ENCODE data around the gene RBP2. TPM values are rescaled to one million over a fixed set of nuclear protein-coding genes. Genes with fewer than 3 reads are reported as not detected.
A peak's percentile ranks its signal among the peaks of the same experiment; 100 is the strongest.

Gene RBP2
- total and polyA plus RNA-seq, 2 of the 8 experiments (the other 6 are each of a cell fraction or from before 2014, with no cell fraction given), result not detected

- Histone ChIP-seq H4K20me1 (replicated peaks in 1 of 2; ENCODE audit: control insufficient read depth in 1 of 2, insufficient read depth in 2 of 2, low read length in 2 of 2) (no peaks in the 10 kb centered on the region), H2BK20ac (ENCODE audit: low read length) (0 out of 2 replicates have a peak overlapping the region, but pooled peaks have one; percentile 7), H3K4ac (replicated peaks; ENCODE audit: insufficient read length, low read depth, low read length) (no peak overlapping the region), H2BK120ac (replicated peaks; ENCODE audit: low read depth, low read length) (peak overlapping the region; percentile 43), H2BK5ac (ENCODE audit: low read depth, low read length) (no peak overlapping the region), H4K8ac (ENCODE audit: extremely low read depth, insufficient read depth, low read length) (no peak overlapping the region), H3K27me3 (replicated peaks in 1 of 4; ENCODE audit: control insufficient read depth in 3 of 4, extremely low read depth in 1 of 4, insufficient read depth in 3 of 4, low read length in 3 of 4) (no peaks in the 10 kb centered on the region), H3K79me2 (ENCODE audit: control insufficient read depth in 1 of 2, insufficient read depth in 2 of 2, low read length in 2 of 2) (no peaks in the 10 kb centered on the region), H3K23ac (ENCODE audit: insufficient read length) (no peak overlapping the region), H3K4me2 (ENCODE audit: insufficient read depth in 1 of 2, low read depth in 2 of 2, low read length in 2 of 2) (no peak overlapping the region), H3K4me1 (replicated peaks in 1 of 4; ENCODE audit: control insufficient read depth in 3 of 4, insufficient read depth in 4 of 4, low read length in 3 of 4) (peaks cover 0 to 13% (median 8%) of the 10 kb centered on the region in 4 experiments; a peak in 5 of 7 replicates), H3K56ac (replicated peaks; ENCODE audit: insufficient read length, low read depth, low read length) (no peak overlapping the region), H3K27ac (ENCODE audit: low read depth, low read length) (no peak overlapping the region), H3K14ac (ENCODE audit: insufficient read length) (no peak overlapping the region), H3K36me3 (ENCODE audit: control insufficient read depth in 2 of 4, insufficient read depth in 4 of 4, low read length in 3 of 4) (no peaks in the 10 kb centered on the region), H3K9me3 (ENCODE audit: insufficient read depth in 2 of 2, low read depth in 1 of 2, low read length in 1 of 2) (peaks cover 0 to 13% of the 10 kb centered on the region in 2 experiments; a peak in 3 of 4 replicates), H2AFZ (ENCODE audit: low read length) (no peak overlapping the region), H3K23me2 (ENCODE audit: low read depth, low read length) (no peaks in the 10 kb centered on the region), H2BK12ac (ENCODE audit: low read depth, low read length) (no peak overlapping the region), H2BK15ac (ENCODE audit: low read length) (peak overlapping the region; percentile 93; the same call in 1 of the 2 replicates), H4K91ac (replicated peaks; ENCODE audit: insufficient read length, low read length) (no peak overlapping the region), H3K9ac (replicated peaks in 1 of 4; ENCODE audit: extremely low read depth in 1 of 4, low read depth in 3 of 4, low read length in 3 of 4) (no peak overlapping the region), H3K79me1 (ENCODE audit: low read depth, low read length) (no peaks in the 10 kb centered on the region), H3K4me3 (ENCODE audit: extremely low read depth in 1 of 4, insufficient read depth in 2 of 4, low read depth in 3 of 4, low read length in 4 of 4) (no peak overlapping the region), H2AK5ac (ENCODE audit: low read depth, low read length) (peak overlapping the region; percentile 79; the same call in 1 of the 2 replicates), H4K5ac (ENCODE audit: insufficient read length, low read depth, low read length) (no peak overlapping the region), H3K18ac (ENCODE audit: extremely low read depth, low read length) (no peak overlapping the region)
- POLR2A ChIA-PET (ENCODE audit: partially characterized antibody), result no interaction called here
- FAIRE-seq (no peak), DNase-seq (ENCODE audit: low read depth in 1 of 2, low spot score in 2 of 2) (no peak)
- 89% methylated on average over 6 of the region's 6 CpGs; no CpG with 5 or more reads in 1 of the 2 experiments for WGBS, 2 experiments (ENCODE audit: extremely low coverage in 1 of 2, insufficient coverage in 1 of 2, insufficient read length in 1 of 2, insufficient replicate concordance in 2 of 2, low coverage in 1 of 2, low lambda C conversion rate in 2 of 2, missing lambda C conversion rate in 1 of 2)
- CTCF ChIA-PET (ENCODE audit: partially characterized antibody), result no interaction called here
- TF ChIP-seq TEAD4 (IDR thresholded peaks at IDR 0.05; ENCODE audit: low read depth, low read length), result no peak
These were observed 17.6 kb upstream of the RBP2 start for GRCh38 chr3:139493826-139494385.
